Stimulated activated CD4-positive, alpha-beta T cell treated with anti-CD3 and anti-CD28 coated beads, Interleukin-1b, Interleukin-23, amount 100 ng/mL, for 24 hours (primary cell): Measurements from ENCODE around the gene RSRC1.
"Not testable (repeated sequence)": the region's sequence is repeated elsewhere in the genome, so short reads cannot be mapped to it uniquely, and the experiment has no call there.

ENCODE experiments used
- DNase-seq, 4 experiments: peaks; one replicate each; pipeline ENCODE4 v3.0.0-alpha.2; 2020; ENCODE audit warnings: low read depth in 4 of 4, low spot score in 1 of 4

The RSRC1 gene

DNA sequence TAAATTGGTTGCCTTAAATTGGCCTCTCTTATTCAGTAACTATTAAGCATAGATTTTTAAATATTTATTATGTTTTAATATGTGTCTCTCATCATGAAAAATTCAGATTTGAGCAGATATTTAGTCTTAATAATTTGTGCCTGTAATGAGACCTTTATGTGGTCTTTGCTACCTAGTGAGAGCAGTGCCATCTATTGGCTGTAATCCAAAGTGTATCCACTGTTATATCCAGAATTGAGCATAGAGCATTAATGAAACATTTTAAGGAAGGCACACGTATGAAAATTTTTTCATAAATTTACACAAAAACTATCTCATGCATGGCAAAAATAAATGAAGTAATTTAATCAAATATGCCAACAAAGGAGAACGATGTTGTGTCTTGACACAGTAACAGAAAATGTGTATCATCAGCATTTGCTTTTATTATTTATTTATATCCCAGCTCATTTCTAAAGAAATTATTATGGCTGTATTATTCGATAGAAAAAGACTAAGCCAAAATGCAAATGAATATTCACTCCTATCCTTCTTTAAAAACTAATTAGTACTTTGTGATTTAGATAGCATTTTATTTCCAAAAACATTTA lies 203.5 kb downstream of the RSRC1 start:
- no peak for DNase-seq

DNA sequence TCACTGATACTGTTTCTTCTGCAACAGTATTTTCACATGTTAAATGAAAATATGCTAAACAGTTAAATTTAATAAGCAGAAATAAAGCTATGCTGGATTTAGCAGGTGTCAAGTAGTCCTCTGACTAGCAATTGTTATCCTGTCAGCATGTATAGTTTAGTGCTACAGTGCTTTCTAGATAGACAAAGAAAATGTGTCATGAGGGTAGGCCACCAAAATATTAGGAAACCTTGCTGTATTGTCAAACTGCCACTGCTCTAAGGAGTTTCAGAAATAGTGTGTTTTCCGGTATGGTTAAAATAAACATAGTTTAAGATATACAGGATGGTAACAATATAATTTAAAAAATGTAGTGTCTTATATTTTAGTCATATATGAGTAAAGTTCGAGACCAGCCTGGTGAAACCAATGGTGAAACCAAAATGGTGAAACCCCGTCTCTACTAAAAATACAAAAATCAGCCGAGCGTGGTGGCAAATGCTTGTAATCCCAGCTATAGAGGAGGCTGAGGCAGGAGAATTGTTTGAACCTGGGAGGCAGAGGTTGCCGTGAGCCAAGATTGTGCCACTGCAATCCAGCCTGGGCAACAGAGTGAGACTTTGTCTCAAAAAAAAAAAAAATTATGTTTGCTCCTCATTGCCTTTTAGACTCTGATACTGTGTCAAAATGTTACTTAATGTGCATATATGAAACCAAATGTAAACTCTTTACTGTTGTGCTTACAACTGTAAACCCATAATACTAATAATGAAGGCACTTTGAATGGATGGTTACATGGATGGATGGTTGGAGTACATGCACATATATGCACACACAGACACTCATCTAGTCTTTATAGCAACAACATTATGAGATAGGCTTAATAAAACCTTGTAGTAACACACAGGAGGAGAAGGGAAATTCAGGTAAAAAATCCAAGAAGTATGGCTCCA lies 204.8 kb downstream of the RSRC1 start:
- DNase-seq, result no peak

DNA sequence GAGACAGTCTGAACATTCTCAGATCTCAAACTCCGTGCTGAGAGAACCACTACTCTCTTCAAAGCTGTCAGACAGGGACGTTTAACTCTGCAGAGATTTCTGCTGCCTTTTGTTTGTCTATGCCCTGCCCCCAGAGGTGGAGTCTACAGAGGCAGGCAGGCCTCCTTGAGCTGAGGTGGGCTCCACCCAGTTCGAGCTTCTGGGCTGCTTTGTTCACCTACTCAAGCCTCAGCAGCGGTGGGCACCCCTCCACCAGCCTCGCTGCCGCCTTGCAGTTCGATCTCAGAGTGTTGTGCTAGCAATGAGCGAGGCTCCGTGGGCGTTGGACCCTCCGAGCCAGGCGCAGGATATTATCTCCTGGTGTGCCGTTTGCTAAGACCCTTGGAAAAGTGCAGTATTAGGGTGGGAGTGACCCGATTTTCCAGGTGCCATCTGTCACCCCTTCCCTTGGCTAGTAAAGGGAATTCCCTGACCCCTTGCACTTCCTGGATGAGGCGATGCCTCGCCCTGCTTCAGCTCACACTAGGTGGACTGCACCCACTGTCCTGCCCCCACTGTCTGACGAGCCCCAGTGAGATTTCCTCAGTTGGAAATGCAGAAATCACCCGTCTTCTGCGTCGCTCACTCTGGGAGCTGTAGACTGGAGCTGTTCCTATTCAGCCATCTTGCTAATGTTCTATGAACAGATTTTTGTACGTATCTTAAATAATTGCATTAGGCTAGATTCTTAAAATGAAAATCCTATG lies 220.0 kb downstream of the RSRC1 start:
- not testable (repeated sequence) for DNase-seq

DNA sequence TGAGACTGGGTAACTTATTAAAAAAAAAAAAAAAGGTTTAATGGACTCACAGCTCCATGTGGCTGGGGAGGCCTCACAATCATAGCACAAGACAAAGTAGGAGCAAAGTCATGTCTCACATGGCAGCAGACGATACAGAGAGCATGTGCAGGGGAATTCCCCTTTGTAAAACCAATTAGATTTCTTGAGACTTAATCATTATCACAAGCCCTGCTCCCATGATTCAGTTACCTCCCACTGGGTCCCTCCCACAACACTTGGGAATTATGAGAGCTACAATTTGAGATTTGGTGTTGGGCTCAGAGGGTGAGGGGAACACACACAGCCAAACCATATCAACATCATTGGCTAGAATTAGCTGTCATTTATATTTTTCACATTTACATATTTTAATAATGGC lies 221.0 kb downstream of the RSRC1 start:
- DNase-seq, result no peak

DNA sequence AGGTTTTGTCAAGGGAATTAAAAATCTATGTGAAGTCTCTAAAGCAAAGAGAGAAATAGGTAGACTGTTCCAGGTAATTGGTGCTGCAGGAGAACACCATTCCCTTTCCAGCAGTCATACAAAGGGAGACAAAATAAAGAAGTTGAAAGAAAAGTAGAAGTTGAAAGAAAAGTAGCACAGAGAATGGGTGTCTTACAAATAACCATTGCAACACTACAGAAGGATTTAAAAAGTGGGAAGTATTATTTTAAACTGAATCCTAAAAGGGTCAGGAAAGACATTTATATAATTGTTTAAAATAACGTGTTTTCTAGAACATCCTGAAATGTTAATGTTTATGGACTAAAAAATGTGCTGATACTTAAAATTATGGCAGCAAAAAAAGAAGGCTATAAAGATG lies 223.8 kb downstream of the RSRC1 start:
- no peak for DNase-seq

DNA sequence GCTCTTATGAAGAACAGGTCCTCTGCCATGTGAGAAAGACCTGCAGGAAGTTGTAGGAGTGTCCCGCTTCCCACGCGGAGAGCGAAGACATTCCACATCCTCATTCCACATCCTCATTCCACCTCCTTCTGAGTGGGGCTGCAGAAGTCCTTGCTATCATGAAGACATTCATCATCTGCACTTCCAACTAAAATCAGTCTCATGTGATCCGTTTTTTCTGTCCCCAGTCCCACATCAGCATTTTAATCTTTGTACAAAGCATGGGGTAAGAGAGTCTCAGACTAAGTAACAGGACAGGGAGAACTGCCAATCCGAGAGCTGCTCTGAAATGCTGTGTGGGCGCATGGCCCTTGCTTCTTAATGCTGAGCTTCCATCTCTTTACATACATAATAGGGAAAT lies 227.2 kb downstream of the RSRC1 start:
- DNase-seq, result no peak

DNA sequence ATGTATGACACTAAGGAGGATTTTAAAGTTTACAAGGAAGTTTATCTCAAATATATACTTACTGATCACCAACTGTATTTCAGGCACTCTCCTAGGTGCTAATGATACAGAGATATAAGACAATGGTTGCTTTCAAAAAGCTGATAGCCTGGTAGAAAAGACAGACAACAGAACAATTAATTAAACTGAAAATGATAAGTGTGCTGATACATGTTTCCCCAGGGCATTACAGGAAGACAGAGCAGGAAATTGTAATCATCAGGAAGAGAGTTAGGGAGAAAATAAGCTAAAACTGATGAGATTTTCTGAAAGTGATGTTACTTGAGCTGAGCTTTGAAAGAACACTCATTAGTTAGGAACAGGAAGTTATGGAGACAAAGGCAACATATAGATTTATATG lies 229.7 kb downstream of the RSRC1 start:
- no peak for DNase-seq

DNA sequence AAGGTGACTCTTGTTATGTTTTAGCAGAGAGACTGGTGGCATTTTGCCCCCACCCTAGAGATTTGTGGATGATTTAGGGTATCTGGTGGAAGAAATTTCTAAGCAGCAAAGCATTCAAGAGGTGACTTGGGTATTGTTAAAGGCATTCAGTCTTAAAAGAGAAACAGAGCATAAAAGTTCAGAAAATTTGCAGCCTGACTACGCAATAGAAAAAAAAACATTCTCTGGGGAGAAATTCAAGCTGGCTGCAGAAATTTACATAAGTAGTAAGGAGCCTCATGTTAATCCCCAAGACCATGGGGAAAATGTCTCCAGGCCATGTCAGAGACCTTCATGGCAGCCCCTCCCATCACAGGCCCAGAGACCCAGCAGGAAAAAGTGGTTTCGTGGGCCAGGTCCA lies 231.1 kb downstream of the RSRC1 start:
- not testable (repeated sequence) for DNase-seq

DNA sequence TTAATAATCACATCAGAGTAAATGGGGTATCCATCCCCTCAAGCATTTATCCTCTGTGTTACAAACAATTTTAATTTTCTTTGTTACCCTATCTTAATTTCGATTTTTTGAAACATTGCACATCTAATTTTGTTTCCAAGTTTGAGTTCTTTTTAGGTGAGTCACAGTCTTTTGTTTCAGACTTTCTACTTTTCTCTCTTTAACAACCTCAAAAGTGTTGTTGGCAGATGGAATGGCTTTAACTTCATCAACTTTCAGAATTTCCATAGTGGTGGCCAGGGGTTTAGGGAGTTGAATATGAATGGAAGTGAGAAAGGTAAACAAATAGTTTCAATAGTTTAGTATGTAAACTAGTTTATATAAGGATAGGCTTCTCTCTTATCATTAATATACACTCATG lies 238.1 kb downstream of the RSRC1 start:
- DNase-seq, result no peak

DNA sequence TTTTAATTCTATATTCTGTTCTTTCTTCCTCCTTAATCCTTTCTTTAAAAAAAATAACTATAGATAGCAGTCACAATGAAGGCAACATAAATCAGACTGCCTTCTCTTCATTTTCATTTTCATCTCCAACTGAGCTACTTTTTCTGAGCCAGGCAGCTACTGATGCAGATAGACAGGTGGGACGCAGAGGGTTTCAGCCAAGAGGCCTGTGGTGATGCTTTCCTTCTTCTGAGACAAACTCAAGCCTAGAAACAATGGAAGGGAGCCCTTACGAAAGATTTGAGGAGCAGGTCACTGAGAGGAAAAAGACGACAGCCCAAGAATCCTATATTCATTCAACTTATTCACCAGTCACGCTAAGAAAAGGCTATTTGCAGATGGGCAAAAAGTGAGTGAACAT lies 241.1 kb downstream of the RSRC1 start:
- DNase-seq, result no peak

DNA sequence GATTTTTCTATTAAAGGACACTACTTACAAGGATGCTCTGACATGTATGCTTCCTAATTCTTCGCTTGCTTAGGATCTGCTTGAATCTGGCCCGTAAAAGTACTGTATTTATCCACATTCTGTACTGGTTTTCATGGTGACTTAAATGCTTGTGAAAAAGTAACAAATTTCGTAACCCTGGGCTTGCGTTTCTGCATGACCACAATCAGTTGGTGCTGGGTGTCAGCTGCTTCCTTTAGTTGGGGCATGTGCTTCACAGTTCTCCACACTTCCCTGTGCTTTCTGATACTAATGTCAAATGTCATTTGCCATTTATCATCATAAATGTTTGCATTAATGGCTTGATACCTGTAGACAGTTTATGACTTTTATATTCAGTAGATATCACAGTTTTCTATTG lies 242.7 kb downstream of the RSRC1 start:
- DNase-seq, result no peak

DNA sequence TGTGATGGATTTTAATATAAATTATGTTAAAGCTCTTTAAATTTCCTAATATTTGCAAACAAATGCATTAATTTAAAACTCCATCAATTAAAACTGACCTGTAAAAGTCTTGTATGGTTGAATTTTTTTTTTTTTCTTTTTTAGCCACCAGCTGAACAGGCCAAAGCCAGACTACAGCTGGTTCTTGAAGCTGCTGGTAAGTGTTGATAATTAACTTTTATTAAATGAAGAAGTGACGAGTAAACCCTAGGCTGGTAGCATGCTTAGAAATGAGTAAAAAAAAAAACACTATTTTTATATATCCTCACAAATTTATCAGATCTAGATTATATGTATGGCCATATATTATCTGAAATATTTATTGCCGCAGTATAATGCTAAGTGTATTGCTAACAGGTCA lies 244.8 kb downstream of the RSRC1 start:
- no peak for DNase-seq

DNA sequence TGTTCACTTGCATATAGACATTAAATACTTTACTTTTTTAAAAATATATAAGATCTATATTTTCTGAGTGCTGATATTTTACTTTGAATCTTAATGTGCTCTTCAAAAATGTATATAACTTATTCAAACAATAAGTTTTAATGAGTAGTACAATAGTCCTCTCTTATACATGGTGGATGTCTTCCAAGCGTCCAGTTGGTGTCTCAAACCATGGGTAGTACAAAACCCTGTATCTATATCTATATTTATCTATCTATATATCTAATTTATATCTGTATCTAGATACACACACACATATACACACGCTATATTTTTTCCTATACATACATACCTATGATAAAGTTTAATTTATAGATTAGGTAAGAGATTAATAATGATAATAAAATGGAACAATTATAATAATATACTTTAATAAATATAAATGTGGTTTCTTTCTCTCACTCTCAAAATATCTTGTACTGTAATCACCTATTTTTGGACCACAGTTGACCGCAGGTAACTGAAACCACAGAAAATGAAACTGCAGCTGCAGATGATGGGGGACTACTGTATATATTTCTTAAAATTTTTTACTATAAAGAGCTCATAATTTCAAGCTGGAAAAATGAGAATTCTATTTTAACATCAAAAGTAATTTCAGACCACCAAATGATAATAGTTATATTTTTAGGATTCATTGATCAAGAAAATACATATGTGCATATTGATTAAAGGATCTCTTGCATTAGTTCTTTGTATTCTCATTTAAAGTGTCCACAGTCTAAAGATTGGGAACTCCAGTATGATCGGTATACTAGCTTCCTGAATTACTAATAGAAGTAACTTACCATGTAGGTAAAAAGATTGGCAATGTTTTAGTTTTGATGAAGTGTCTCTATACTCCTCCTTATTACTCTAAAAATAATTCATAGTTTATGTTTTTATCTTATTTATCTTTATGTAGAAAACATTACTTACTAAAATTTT lies 246.0 kb downstream of the RSRC1 start:
- no peak for DNase-seq

DNA sequence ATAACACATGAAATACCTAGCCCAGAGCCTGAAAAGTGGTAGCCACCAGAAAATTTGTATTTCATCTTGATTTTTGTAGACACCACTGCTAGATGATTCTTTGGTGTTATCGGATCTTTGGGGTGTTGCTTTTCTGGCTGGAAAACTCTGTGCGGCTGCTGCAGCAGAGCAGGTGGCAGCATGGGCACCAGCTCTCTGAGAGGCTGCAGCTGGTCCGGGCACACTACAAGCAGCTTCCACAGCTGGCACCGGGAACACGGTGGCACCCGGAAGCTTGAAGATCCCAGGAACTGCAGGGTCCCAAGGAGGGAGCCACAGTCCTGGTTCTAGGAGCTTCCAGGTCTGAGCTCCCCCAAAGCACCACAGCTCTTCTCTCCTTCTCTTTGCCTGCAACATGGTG lies 249.4 kb downstream of the RSRC1 start:
- no peak for DNase-seq

DNA sequence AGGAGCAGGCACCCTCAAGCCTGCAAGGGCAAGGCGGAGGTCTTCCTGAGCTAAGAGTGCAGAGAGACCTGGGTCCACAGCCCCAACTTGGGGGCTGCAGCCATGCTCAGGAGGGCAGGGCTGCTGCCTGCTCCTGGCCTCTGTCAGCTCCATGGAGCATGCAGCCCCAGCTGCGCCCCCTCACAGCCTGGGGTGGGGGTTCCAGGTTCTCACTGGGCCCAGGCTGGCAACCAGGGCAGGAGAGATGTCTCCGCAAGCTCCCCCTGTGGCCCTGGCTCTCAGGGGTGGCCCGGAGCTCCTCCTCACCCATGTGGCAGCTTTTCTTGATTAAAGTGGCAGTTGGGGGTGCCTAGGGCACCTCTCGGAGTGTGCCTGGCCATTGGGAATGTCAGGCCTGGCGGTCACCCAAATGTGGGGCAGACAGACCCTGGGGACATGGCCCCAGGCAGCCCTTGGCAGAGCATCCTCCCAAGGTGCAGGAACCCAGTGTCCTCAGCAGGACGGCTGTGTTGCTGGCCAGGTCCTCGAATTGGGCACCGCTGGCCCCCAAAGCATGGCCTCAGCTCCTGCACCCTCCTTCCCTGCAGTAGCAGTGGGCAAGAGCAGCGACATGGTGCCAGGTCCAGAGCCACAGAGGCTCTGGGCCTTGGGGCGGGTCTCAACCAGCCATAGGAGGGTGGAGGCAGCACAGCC lies 251.0 kb downstream of the RSRC1 start:
- DNase-seq, result no peak

DNA sequence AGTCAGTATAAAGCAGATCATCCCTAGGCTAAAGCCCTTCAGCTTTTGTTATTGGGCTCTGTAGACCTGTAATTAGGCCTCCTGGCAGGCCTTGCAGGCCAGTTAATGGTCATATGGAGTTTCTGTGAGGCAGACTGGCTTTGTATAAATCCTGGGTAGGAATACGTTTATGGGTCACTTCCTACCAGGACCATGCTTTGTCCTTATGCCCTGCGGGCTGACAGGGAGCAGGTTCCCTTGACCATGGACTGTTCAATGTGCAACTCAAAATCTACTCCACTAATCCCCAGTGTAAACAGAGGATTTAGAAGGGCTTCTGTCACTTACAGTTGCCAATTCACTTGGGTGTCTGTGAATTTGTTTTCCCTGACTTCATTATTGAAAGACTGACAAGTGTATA lies 258.4 kb downstream of the RSRC1 start:
- DNase-seq, result no peak

DNA sequence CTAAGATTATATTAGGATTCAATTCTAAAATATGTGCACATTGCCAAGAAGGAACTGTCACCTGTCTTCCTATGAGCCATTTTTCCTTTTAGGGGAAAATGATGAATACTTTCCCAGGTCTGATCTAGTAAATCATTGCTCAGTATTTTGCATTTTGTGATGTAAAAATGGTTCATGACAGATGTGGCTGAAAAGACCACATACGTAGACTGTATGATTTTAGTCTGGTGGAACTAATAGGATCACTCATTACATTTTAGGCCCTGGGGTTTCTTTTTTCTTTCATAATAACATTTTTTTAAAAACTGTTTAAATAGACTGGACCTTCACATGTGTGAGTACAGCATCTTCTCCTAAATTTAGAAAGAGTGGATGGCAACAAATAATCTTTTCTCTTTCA lies 259.4 kb downstream of the RSRC1 start:
- DNase-seq, result no peak

DNA sequence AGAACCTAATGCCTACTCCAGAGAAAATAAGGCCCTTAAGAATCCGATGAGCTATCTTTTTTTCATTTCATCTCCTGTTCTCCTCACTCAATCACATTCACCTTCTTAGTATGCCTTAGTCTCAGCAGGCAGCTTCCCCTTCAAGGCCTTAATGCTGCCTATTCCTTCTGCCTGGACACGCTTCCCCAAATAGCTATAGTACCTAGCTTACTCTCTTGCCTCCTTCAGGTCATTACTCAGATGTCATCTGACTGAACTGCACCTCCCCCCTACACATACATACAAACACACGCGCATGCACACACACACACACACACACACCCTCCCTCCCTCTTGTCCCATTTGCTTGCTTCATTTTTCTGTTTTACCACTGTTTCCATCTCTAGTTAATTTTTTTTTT lies 269.6 kb downstream of the RSRC1 start:
- DNase-seq, result no peak

DNA sequence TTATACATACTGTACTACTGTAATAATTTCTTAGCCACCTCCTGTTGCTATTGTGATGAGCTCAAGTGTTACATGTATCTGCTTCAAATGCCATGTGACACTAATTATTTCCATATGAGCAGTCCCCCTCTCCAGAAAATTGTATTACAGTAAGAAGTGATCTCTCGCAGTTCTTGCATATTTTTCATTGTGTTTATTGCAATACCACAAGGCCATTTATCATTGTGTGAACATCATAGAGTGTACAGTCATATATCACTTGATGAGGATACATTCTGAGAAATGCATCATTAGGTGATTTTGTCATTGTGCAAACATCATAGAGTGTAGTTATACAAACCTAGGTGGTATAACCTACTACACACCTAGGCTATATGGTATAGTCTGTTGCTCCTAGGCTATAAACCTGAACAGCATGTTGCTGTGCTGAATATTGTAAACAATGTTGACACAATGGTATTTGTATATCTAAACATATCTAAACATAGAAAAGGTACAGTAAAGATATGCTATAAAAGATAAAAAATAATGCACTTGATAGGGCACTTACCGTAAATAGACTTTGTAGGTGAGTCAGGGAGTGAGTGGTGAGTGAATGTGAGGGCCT lies 271.5 kb downstream of the RSRC1 start:
- DNase-seq, result no peak

DNA sequence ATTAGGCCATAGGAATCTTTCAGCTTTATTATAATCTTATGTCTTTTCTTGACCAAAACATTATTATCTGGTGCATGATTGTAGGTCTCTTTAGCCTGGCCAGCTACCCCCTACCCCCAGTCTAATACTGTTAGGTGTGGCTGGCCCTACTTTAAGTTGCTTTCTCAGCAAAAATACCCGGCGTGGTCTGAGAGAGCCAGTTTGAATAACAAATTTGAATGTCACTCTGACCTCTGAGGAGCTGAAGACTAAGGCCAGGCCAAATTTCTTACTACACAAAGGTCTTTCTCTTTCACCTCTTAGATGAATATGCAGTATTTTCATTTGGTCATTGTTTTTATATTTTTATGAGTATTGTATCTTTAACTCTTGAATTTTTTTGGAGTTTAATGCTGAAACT lies 272.6 kb downstream of the RSRC1 start:
- no peak for DNase-seq
